Endothelial cell of umbilical vein (primary cell): Measurements from ENCODE around the gene FTO. TPM values are rescaled to one million over a fixed set of nuclear protein-coding genes. Genes with fewer than 3 reads are reported as not detected.

ENCODE experiments used
- BruUV-seq: library from RNA; stranded (reverse); fragments of 400-500 nt; replicated peaks from 2 replicates; lab custom pipeline; 2021; lab: Mats Ljungman, UMichigan
- CTCF ChIA-PET: fragments of 300-600, 350-600 bp; sonication (Branson Sonifier 250); formaldehyde crosslinking; loops from one replicate; lab custom pipeline; 2021; ENCODE audit warnings: antibody characterized with exemption, inconsistent platforms; lab: Charles Lee
- POLR2A ChIA-PET: fragments of 300-600, 350-600 bp; sonication (Branson Sonifier 250); formaldehyde crosslinking; loops from one replicate; lab custom pipeline; 2021; ENCODE audit warnings: antibody characterized with exemption, inconsistent platforms; lab: Charles Lee
- DNase-seq: peaks from one replicate; pipeline ENCODE4 v3.0.0-alpha.2; 2011; ENCODE audit warnings: low read depth, low spot score
- FAIRE-seq: peaks from 2 replicates; lab custom pipeline; 2011; peaks lifted over from hg19 to GRCh38; lab: Jason Lieb, UNC
- H2AFZ ChIP-seq: 2 replicates; pipeline ENCODE4 v1.6.0; 2012; ENCODE audit warnings: low read depth, low read length, control low read depth, inconsistent platforms
- H3K27ac ChIP-seq: 2 replicates; pipeline ENCODE4 v1.5.1; 2011; ENCODE audit warnings: low read depth, mild to moderate bottlenecking, control low read depth, low read length, moderate library complexity; ENCODE audit not compliant: insufficient read depth
- H3K27me3 ChIP-seq, 2 experiments: 2 replicates each; pipeline versions ENCODE4 v1.6.0 to v1.6.1; 2011; ENCODE audit warnings: low read length in 2 of 2, mixed read lengths in 1 of 2; ENCODE audit not compliant: control insufficient read depth in 2 of 2, insufficient read depth in 2 of 2
- H3K36me3 ChIP-seq, 2 experiments: 2 replicates in 1 of 2; 3 replicates in 1 of 2; pipeline ENCODE4 v1.5.1; 2011; ENCODE audit warnings: low read length in 2 of 2, mild to moderate bottlenecking in 1 of 2, moderate library complexity in 1 of 2; ENCODE audit not compliant: control insufficient read depth in 2 of 2, insufficient read depth in 2 of 2; ENCODE audit errors: extremely low read depth in 1 of 2
- H3K4me1 ChIP-seq: 3 replicates; pipeline ENCODE4 v1.5.1; 2011; ENCODE audit warnings: mild to moderate bottlenecking, low read length; ENCODE audit not compliant: control insufficient read depth, insufficient read depth; ENCODE audit errors: extremely low read depth
- H3K4me2 ChIP-seq: 2 replicates; pipeline ENCODE4 v1.6.1; 2011; ENCODE audit warnings: low read length, control low read depth, mixed read lengths; ENCODE audit not compliant: insufficient read depth
- H3K4me3 ChIP-seq, 3 experiments: fragments of 200-600 bp in 1 of 3; sonication (generic), shearing (Covaris generic) in 1 of 3; replicated peaks in 1 of 3; 2 replicates each; pipeline ENCODE4 v1.5.1; 2011 to 2016; ENCODE audit warnings: control low read depth in 3 of 3, low read length in 3 of 3, mild to moderate bottlenecking in 2 of 3, inconsistent platforms in 1 of 3, low read depth in 1 of 3, moderate library complexity in 1 of 3; ENCODE audit not compliant: insufficient read depth in 1 of 3
- H3K79me2 ChIP-seq: 2 replicates; pipeline ENCODE4 v1.6.0; 2012; ENCODE audit warnings: low read length, inconsistent platforms; ENCODE audit not compliant: control insufficient read depth, insufficient read depth
- H3K9ac ChIP-seq: replicated peaks from 2 replicates; pipeline ENCODE3; 2011; ENCODE audit warnings: low read length, control low read depth; ENCODE audit not compliant: insufficient read depth; ENCODE audit errors: extremely low read depth
- H3K9me1 ChIP-seq: replicated peaks from 3 replicates; pipeline ENCODE4 v1.6.0; 2011; ENCODE audit warnings: mild to moderate bottlenecking, low read length; ENCODE audit not compliant: control insufficient read depth, insufficient read depth; ENCODE audit errors: extremely low read depth
- H3K9me3 ChIP-seq: replicated peaks from 2 replicates; pipeline ENCODE4 v1.5.1; 2012; ENCODE audit warnings: low read length, inconsistent platforms; ENCODE audit not compliant: control insufficient read depth, insufficient read depth
- H4K20me1 ChIP-seq: replicated peaks from 2 replicates; pipeline ENCODE3; 2011; ENCODE audit warnings: mild to moderate bottlenecking, low read length; ENCODE audit not compliant: control insufficient read depth, insufficient read depth; ENCODE audit errors: extremely low read depth
- CTCF ChIP-seq, 2 donors: IDR thresholded peaks; 1 replicate in 1 of 2; 2 replicates in 1 of 2; pipeline ENCODE4 v1.5.1; 2011; ENCODE audit warnings: low read length in 2 of 2, mild to moderate bottlenecking in 2 of 2, moderate library complexity in 2 of 2, control low read depth in 1 of 2, inconsistent platforms in 1 of 2, low read depth in 1 of 2; ENCODE audit not compliant: insufficient read depth in 1 of 2; ENCODE audit errors: extremely low read depth in 1 of 2
- EZH2 ChIP-seq: IDR thresholded peaks from 2 replicates; pipeline ENCODE4 v1.6.1; 2012; ENCODE audit warnings: borderline replicate concordance, low read depth, mild to moderate bottlenecking, moderate library complexity, low read length, inconsistent platforms; ENCODE audit not compliant: severe bottlenecking
- FOS ChIP-seq: IDR thresholded peaks from 2 replicates; pipeline ENCODE4 v1.6.1; 2011; ENCODE audit warnings: mild to moderate bottlenecking, low read length, moderate library complexity, borderline replicate concordance; ENCODE audit not compliant: insufficient read depth
- GATA2 ChIP-seq: IDR thresholded peaks from 2 replicates; pipeline ENCODE4 v1.7.0; 2011; ENCODE audit warnings: low read depth, mild to moderate bottlenecking, moderate library complexity, mixed read lengths, low read length; ENCODE audit not compliant: insufficient read length, insufficient read depth
- JUN ChIP-seq: IDR thresholded peaks from 2 replicates; pipeline ENCODE4 v1.6.1; 2011; ENCODE audit warnings: borderline replicate concordance, low read depth; ENCODE audit not compliant: insufficient read length, insufficient read depth
- MAX ChIP-seq: IDR thresholded peaks from 2 replicates; pipeline ENCODE4 v1.6.1; 2011; ENCODE audit not compliant: insufficient read depth, insufficient read length
- MYC ChIP-seq: IDR thresholded peaks from one replicate; pipeline ENCODE4 v1.6.1; 2011; ENCODE audit warnings: mild to moderate bottlenecking, low read depth, low read length
- POLR2AphosphoS5 ChIP-seq: IDR thresholded peaks from 2 replicates; pipeline ENCODE4 v1.6.1; 2012; ENCODE audit warnings: low read depth, mild to moderate bottlenecking, control low read depth, low read length, moderate library complexity; ENCODE audit not compliant: insufficient read depth
- dilution Hi-C: fragments of 300-500 bp; cut with MboI; formaldehyde crosslinking; loops from one replicate; pipeline ENCODE4 v1.15.0; 2019; ENCODE audit warnings: low sequenced_read_pairs; ENCODE audit not compliant: extremely low pct_ligation_motif_present
- intact Hi-C: fragments of 100-400 bp; cut with micrococcal nuclease; formaldehyde crosslinking; loops from one replicate; pipeline ENCODE4 v1.10.0; 2022
- polyA plus RNA-seq, 4 experiments: library from polyadenylated mRNA; depleted of rRNA in 3 of 4; stranded (reverse) in 3 of 4; unstranded in 1 of 4; fragments of >200 nt; gene quantifications; 2 replicates each; pipeline versions ENCODE4 v1.2.1 to v1.2.3, GENCODE V29; 2011 to 2012; ENCODE audit warnings: missing spikeins in 1 of 4
- total RNA-seq: library from RNA; stranded (reverse); gene quantifications from 2 replicates; pipeline ENCODE4 v1.2.3, GENCODE V29; 2021

Gene FTO
- total and polyA plus RNA-seq, 2 donors (not counting 3 experiments of a cell fraction or from before 2014, with no cell fraction given), result 48.6 to 87.1 TPM

GRCh38 chr16:53852678-53853077 is 148.7 kb downstream of the FTO start:
- DNase-seq, result no peak

More at GRCh38 chr16:53852678-53853077, 148.7 kb downstream of the FTO start:
- H3K9me3 ChIP-seq, result no peaks in the 10 kb centered on the region
- H3K4me3 ChIP-seq, result no peak overlapping the region
- no peak overlapping the region for H2AFZ ChIP-seq
- H3K36me3 ChIP-seq, result no peaks in the 10 kb centered on the region
- H3K9me1 ChIP-seq, result no peaks in the 10 kb centered on the region
- ChIA-PET POLR2A (no interaction called here), CTCF (no interaction called here)
- no peaks in the 10 kb centered on the region for H3K27me3 ChIP-seq
- BruUV-seq, result no TSS peak
- H3K9ac ChIP-seq, result no peak overlapping the region
- no peak for TF ChIP-seq JUN
- no peak for TF ChIP-seq MAX
- no peak for TF ChIP-seq POLR2AphosphoS5
- TF ChIP-seq FOS, result no peak
- no peak for TF ChIP-seq MYC
- no peak for TF ChIP-seq GATA2
- TF ChIP-seq EZH2, result no peak
- TF ChIP-seq CTCF (IDR thresholded peaks at IDR 0.05; ENCODE audit: extremely low read depth in 1 of 2, insufficient read depth in 1 of 2, low read depth in 1 of 2, low read length in 2 of 2), result no peak
- H3K4me2 ChIP-seq, result no peak overlapping the region
- no peaks in the 10 kb centered on the region for H4K20me1 ChIP-seq
- FAIRE-seq, result no peak
- H3K27ac ChIP-seq, result no peak overlapping the region
- intact Hi-C loops, result no loop called here
- dilution Hi-C loops, result no loop called here
- no peaks in the 10 kb centered on the region for H3K79me2 ChIP-seq
- H3K4me1 ChIP-seq, result no peaks in the 10 kb centered on the region
